Panc1 (cell line): ENCODE data around the gene EEF1AKMT3. TPM values are rescaled to one million over a fixed set of nuclear protein-coding genes. Genes with fewer than 3 reads are reported as not detected.

Source experiments
- ATAC-seq: fragments of 200-7000 bp; cut with Tn5 transposase; 2 replicates; pipeline ENCODE4 v1.9.1; 2020; ENCODE audit warnings: mild to moderate bottlenecking, moderate library complexity
- BruUV-seq: library from RNA; stranded (reverse); fragments of 400-500 nt; replicated peaks from 2 replicates; lab custom pipeline; 2021; lab: Mats Ljungman, UMichigan
- CTCF ChIA-PET: fragments of 300-600 bp; sonication (Branson Sonifier 250); formaldehyde crosslinking; loops from one replicate; lab custom pipeline; 2022; ENCODE audit warnings: antibody characterized with exemption; lab: Charles Lee
- POLR2A ChIA-PET: fragments of 300-600 bp; sonication (Branson Sonifier 250); formaldehyde crosslinking; loops from one replicate; lab custom pipeline; 2022; ENCODE audit warnings: antibody characterized with exemption; lab: Charles Lee
- DNase-seq: peaks from one replicate; pipeline ENCODE4 v3.0.0-alpha.2; 2010; ENCODE audit warnings: low read depth, low spot score
- H3K27ac ChIP-seq: 2 replicates; pipeline ENCODE4 v1.5.1; 2011; ENCODE audit warnings: mild to moderate bottlenecking, low read length, inconsistent platforms
- H3K27me3 ChIP-seq: fragments of 200-500 bp; sonication (Bioruptor generic); 2 replicates; pipeline ENCODE4 v1.6.0; 2014; ENCODE audit warnings: low read length, inconsistent platforms; ENCODE audit not compliant: control insufficient read depth, insufficient read depth
- H3K36me3 ChIP-seq: fragments of 200-500 bp; sonication (Bioruptor generic); 2 replicates; pipeline ENCODE4 v1.5.1; 2014; ENCODE audit warnings: inconsistent platforms, mild to moderate bottlenecking, low read length, moderate library complexity; ENCODE audit not compliant: control insufficient read depth, insufficient read depth
- H3K4me1 ChIP-seq: 2 replicates; pipeline ENCODE4 v1.5.1; 2011; ENCODE audit warnings: inconsistent platforms, mild to moderate bottlenecking, low read length, moderate library complexity; ENCODE audit not compliant: control insufficient read depth, insufficient read depth
- H3K4me3 ChIP-seq, 2 experiments: 2 replicates each; pipeline ENCODE4 v1.5.1; 2011 to 2012; ENCODE audit warnings: low read depth in 2 of 2, low read length in 2 of 2, mild to moderate bottlenecking in 2 of 2, inconsistent platforms in 1 of 2, moderate library complexity in 1 of 2
- H3K9me3 ChIP-seq: fragments of 200-500 bp; sonication (Bioruptor generic); 2 replicates; pipeline ENCODE4 v1.5.1; 2014; ENCODE audit warnings: low read depth, mild to moderate bottlenecking, inconsistent platforms, low read length, moderate library complexity; ENCODE audit not compliant: control insufficient read depth, insufficient read depth
- CTCF ChIP-seq: fragments of 450-650 bp; IDR thresholded peaks from 2 replicates; pipeline ENCODE4 v1.5.1; 2017; ENCODE audit warnings: mild to moderate bottlenecking
- POLR2AphosphoS5 ChIP-seq: IDR thresholded peaks from 2 replicates; pipeline ENCODE4 v1.6.1; 2012; ENCODE audit warnings: mild to moderate bottlenecking, low read depth, low read length, moderate library complexity
- REST ChIP-seq, 2 experiments: IDR thresholded peaks; 2 replicates each; pipeline ENCODE4 v1.6.1; 2011 to 2012; ENCODE audit warnings: low read depth in 2 of 2, control low read depth in 1 of 2, low read length in 1 of 2, mild to moderate bottlenecking in 1 of 2, moderate library complexity in 1 of 2; ENCODE audit not compliant: insufficient read depth in 1 of 2
- SIN3A ChIP-seq: IDR thresholded peaks from 2 replicates; pipeline ENCODE4 v1.6.1; 2012; ENCODE audit warnings: low read depth, mild to moderate bottlenecking, low read length, moderate library complexity, borderline replicate concordance; ENCODE audit not compliant: insufficient read depth
- TCF7L2 ChIP-seq: IDR thresholded peaks from 2 replicates; pipeline ENCODE4 v1.6.1; 2011; ENCODE audit warnings: mild to moderate bottlenecking, low read depth, low read length, inconsistent platforms
- in situ Hi-C: cut with HindIII; loops from 2 replicates; pipeline ENCODE4 v1.10.0; 2016; ENCODE audit warnings: low sequenced_read_pairs, low pct_unique_long_range_greater_than_20kb
- intact Hi-C: fragments of 100-400 bp; cut with micrococcal nuclease; formaldehyde crosslinking; loops from one replicate; pipeline ENCODE4 v1.10.0; 2022; ENCODE audit not compliant: unreplicated experiment
- total RNA-seq: library from RNA; stranded (reverse); gene quantifications from one replicate; pipeline ENCODE4 v1.2.1, GENCODE V29; 2021; ENCODE audit not compliant: unreplicated experiment

Gene EEF1AKMT3
- total RNA-seq, 1 experiment from 2014 or later: 7.4 TPM

- Histone ChIP-seq H3K36me3 (no peaks in the 10 kb centered on the region; the same call in none of the 2 replicates), H3K27me3 (no peaks in the 10 kb centered on the region), H3K4me1 (peaks cover 4% of the 10 kb centered on the region), H3K9me3 (no peaks in the 10 kb centered on the region), H3K4me3 (peak overlapping the region in 1 of 2 experiments; percentile 76; a peak in 2 of 4 replicates), H3K27ac (no peak overlapping the region)
- BruUV-seq: no TSS peak
- CTCF ChIA-PET: no interaction called here
- POLR2A ChIA-PET: no interaction called here
- in situ Hi-C loops: no loop called here
- intact Hi-C loops: no loop called here
- TF ChIP-seq TCF7L2 (no peak), POLR2AphosphoS5 (no peak), REST (IDR thresholded peaks at IDR 0.05; ENCODE audit: insufficient read depth in 1 of 2, low read depth in 2 of 2, low read length in 1 of 2) (no peak), SIN3A (no peak), CTCF (no peak)
- no peak for ATAC-seq
- DNase-seq: no peak
Observed at GRCh38 chr12:57782243-57782607, 9.8 kb downstream of the EEF1AKMT3 start.

- ATAC-seq (peak; percentile 97), DNase-seq (peak; percentile 81)
- peak; percentile 92 for TF ChIP-seq SIN3A
- TF ChIP-seq TCF7L2: peak; percentile 51; the same call in 1 of the 2 replicates
- peak in 1 of 2 experiments; percentile 38; a peak in 1 of 4 replicates for TF ChIP-seq REST (IDR thresholded peaks at IDR 0.05; ENCODE audit: insufficient read depth in 1 of 2, low read depth in 2 of 2, low read length in 1 of 2)
- peak; percentile 96 for TF ChIP-seq POLR2AphosphoS5
- peak; percentile 94 for TF ChIP-seq CTCF
- Histone ChIP-seq H3K36me3 (no peaks in the 10 kb centered on the region; the same call in none of the 2 replicates), H3K27me3 (no peaks in the 10 kb centered on the region), H3K4me3 (peak within 1 kb of the TSS; percentile 76 to 83), H3K4me1 (peaks cover 4% of the 10 kb centered on the region), H3K27ac (peak within 1 kb of the TSS; percentile 84), H3K9me3 (no peaks in the 10 kb centered on the region)
- ChIA-PET CTCF (interaction anchor here (0.6 to 1.0 kb wide), 5 partner anchors 11 to 62 kb away, joined by 3 to 6 read pairs (median 3); partner anchors contain the start of gene CYP27B1), POLR2A (no interaction called here)
- in situ Hi-C loops (no loop called here), intact Hi-C loops (no loop called here)
- BruUV-seq: no TSS peak
Observed at GRCh38 chr12:57782608-57783465, 10.4 kb downstream of the EEF1AKMT3 start, which contains the start of gene TSFM. TSS of gene TSFM (plus strand) at chr12:57782787. CDS start at chr12:57782802, 15 bp downstream.
